SK-N-SH (cell line): ENCODE measurements around the gene TAF1L. TPM values are rescaled to one million over a fixed set of nuclear protein-coding genes. Genes with fewer than 3 reads are reported as not detected.

ENCODE experiments used
- CTCF ChIA-PET: fragments of 300-600, 350-600 bp; formaldehyde crosslinking; extraction: SDS; loops from one replicate; lab custom pipeline; 2021; lab: Yijun Ruan, JAX
- POLR2A ChIA-PET: fragments of 350-600 bp; sonication (Branson Sonifier 250); formaldehyde crosslinking; extraction: SDS; loops from one replicate; lab custom pipeline; 2020; ENCODE audit warnings: antibody characterized with exemption, inconsistent platforms; lab: Yijun Ruan, JAX
- DNase-seq: peaks from one replicate; pipeline ENCODE4 v3.0.0; 2012
- H2AFZ ChIP-seq: fragments of 200-600 bp; sonication (generic); 2 replicates; pipeline ENCODE4 v1.8.1; 2016; ENCODE audit warnings: antibody characterized with exemption, mild to moderate bottlenecking, low read depth
- H3F3A ChIP-seq: fragments of 200-600 bp; sonication (generic); replicated peaks from 2 replicates; pipeline ENCODE3; 2016; ENCODE audit warnings: antibody characterized with exemption, mild to moderate bottlenecking; ENCODE audit not compliant: insufficient read depth
- H3K27ac ChIP-seq, 2 experiments: fragments of 200-500 bp in 1 of 2; fragments of 200-600 bp in 1 of 2; sonication (Bioruptor generic) in 1 of 2; sonication (generic), shearing (Covaris generic) in 1 of 2; 2 replicates each; pipeline versions ENCODE4 v1.5.1 to v1.6.1; 2014 to 2016; ENCODE audit warnings: low read depth in 2 of 2, inconsistent platforms in 1 of 2, low read length in 1 of 2, mild to moderate bottlenecking in 1 of 2, mixed read lengths in 1 of 2
- H3K27me3 ChIP-seq: fragments of 200-600 bp; sonication (generic), shearing (Covaris generic); 2 replicates; pipeline ENCODE4 v1.6.1; 2016; ENCODE audit warnings: mixed run types; ENCODE audit not compliant: insufficient read depth
- H3K36me3 ChIP-seq, 2 experiments: fragments of 200-500 bp in 1 of 2; fragments of 200-600 bp in 1 of 2; sonication (Bioruptor generic) in 1 of 2; sonication (generic) in 1 of 2; replicated peaks in 1 of 2; 2 replicates each; pipeline versions ENCODE3 to v1.5.1; 2014 to 2016; ENCODE audit warnings: low read length in 1 of 2, mild to moderate bottlenecking in 1 of 2; ENCODE audit not compliant: insufficient read depth in 2 of 2, control insufficient read depth in 1 of 2
- H3K4me1 ChIP-seq, 2 experiments: fragments of 200-500 bp in 1 of 2; fragments of 200-600 bp in 1 of 2; sonication (Bioruptor generic) in 1 of 2; sonication (generic), shearing (Covaris generic) in 1 of 2; 2 replicates each; pipeline versions ENCODE4 v1.5.1 to v1.6.1; 2014 to 2016; ENCODE audit warnings: low read depth in 1 of 2, low read length in 1 of 2, mixed run types in 1 of 2; ENCODE audit not compliant: insufficient read depth in 2 of 2, control insufficient read depth in 1 of 2
- H3K4me2 ChIP-seq: fragments of 200-600 bp; sonication (generic), shearing (Covaris generic); 2 replicates; pipeline ENCODE4 v1.6.1; 2017; ENCODE audit warnings: mixed run types
- H3K4me3 ChIP-seq, 2 experiments: fragments of 200-500 bp in 1 of 2; fragments of 200-600 bp in 1 of 2; sonication (Bioruptor generic) in 1 of 2; sonication (generic), shearing (Covaris generic) in 1 of 2; 2 replicates each; pipeline versions ENCODE4 v1.5.1 to v1.8.1; 2014 to 2016; ENCODE audit warnings: low read depth in 2 of 2, inconsistent platforms in 1 of 2, low read length in 1 of 2, mild to moderate bottlenecking in 1 of 2, mixed read lengths in 1 of 2, moderate library complexity in 1 of 2
- H3K79me2 ChIP-seq: fragments of 200-600 bp; sonication (generic); 2 replicates; pipeline ENCODE4 v1.8.1; 2017; ENCODE audit warnings: mild to moderate bottlenecking; ENCODE audit not compliant: insufficient read depth
- H3K9ac ChIP-seq: fragments of 200-600 bp; sonication (generic); 2 replicates; pipeline ENCODE4 v1.6.1; 2017; ENCODE audit warnings: mixed run types
- H3K9me2 ChIP-seq: fragments of 200-600 bp; sonication (generic); 2 replicates; pipeline ENCODE4 v1.6.1; 2017; ENCODE audit warnings: mixed run types
- H3K9me3 ChIP-seq: fragments of 200-600 bp; sonication (generic); 2 replicates; pipeline ENCODE4 v1.6.1; 2017; ENCODE audit warnings: mixed run types, mild to moderate bottlenecking, moderate library complexity
- H4K20me1 ChIP-seq: fragments of 200-600 bp; sonication (generic); 2 replicates; pipeline ENCODE4 v1.6.1; 2017; ENCODE audit warnings: mild to moderate bottlenecking, mixed run types; ENCODE audit not compliant: insufficient read depth
- ELF1 ChIP-seq: IDR thresholded peaks from 2 replicates; pipeline ENCODE4 v1.4.0; 2012
- EZH2phosphoT487 ChIP-seq: fragments of 200-600 bp; sonication (generic); IDR thresholded peaks from 2 replicates; pipeline ENCODE4 v1.6.1; 2017; ENCODE audit warnings: low read depth, mixed run types, mild to moderate bottlenecking, antibody characterized with exemption, moderate library complexity, borderline replicate concordance
- FOXJ3 ChIP-seq: sonication (generic); formaldehyde crosslinking; IDR thresholded peaks from 2 replicates; pipeline ENCODE4 v1.5.1; 2020; ENCODE audit warnings: mild to moderate bottlenecking, missing genetic modification reagents
- FOXM1 ChIP-seq: IDR thresholded peaks from 2 replicates; pipeline ENCODE4 v1.4.0; 2012; ENCODE audit warnings: low read depth, mild to moderate bottlenecking
- GABPA ChIP-seq: IDR thresholded peaks from 2 replicates; pipeline ENCODE4 v1.4.0; 2012; ENCODE audit warnings: low read depth, mild to moderate bottlenecking
- JUND ChIP-seq: IDR thresholded peaks from 2 replicates; pipeline ENCODE4 v1.4.0; 2012
- MEF2A ChIP-seq: IDR thresholded peaks from 2 replicates; pipeline ENCODE4 v1.4.0; 2012; ENCODE audit warnings: low read depth, borderline replicate concordance
- MXI1 ChIP-seq: IDR thresholded peaks from 2 replicates; pipeline ENCODE4 v1.6.1; 2012; ENCODE audit warnings: mild to moderate bottlenecking, low read depth, low read length, improper control_type of control experiment
- NFIC ChIP-seq: IDR thresholded peaks from 2 replicates; pipeline ENCODE4 v1.4.0; 2012; ENCODE audit warnings: borderline replicate concordance
- NRF1 ChIP-seq: IDR thresholded peaks from 2 replicates; pipeline ENCODE4 v1.6.1; 2012; ENCODE audit warnings: low read depth, mild to moderate bottlenecking, low read length
- POLR2AphosphoS5 ChIP-seq: IDR thresholded peaks from 2 replicates; pipeline ENCODE4 v1.6.1; 2012; ENCODE audit warnings: low read depth, low read length
- RCOR1 ChIP-seq: fragments of 150-350 bp; IDR thresholded peaks from 2 replicates; pipeline ENCODE4 v1.6.1; 2017; ENCODE audit warnings: antibody characterized with exemption, low read length
- RXRA ChIP-seq: IDR thresholded peaks from 2 replicates; pipeline ENCODE4 v1.4.0; 2012; ENCODE audit warnings: low read depth, mild to moderate bottlenecking, borderline replicate concordance
- SIN3A ChIP-seq: IDR thresholded peaks from 2 replicates; pipeline ENCODE4 v1.6.1; 2012; ENCODE audit warnings: low read depth, mild to moderate bottlenecking, low read length, moderate library complexity, borderline replicate concordance
- TAF1 ChIP-seq: IDR thresholded peaks from 2 replicates; pipeline ENCODE4 v1.6.1; 2012; ENCODE audit warnings: low read depth, mild to moderate bottlenecking, low read length, moderate library complexity, borderline replicate concordance
- TCF12 ChIP-seq: IDR thresholded peaks from 2 replicates; pipeline ENCODE4 v1.4.0; 2012
- YY1 ChIP-seq: IDR thresholded peaks from 2 replicates; pipeline ENCODE4 v1.4.0; 2012; ENCODE audit warnings: low read depth, mild to moderate bottlenecking
- WGBS: methylation state at CpG from one replicate; pipeline ENCODE4 v1.1.6; 2017; ENCODE audit warnings: low lambda C conversion rate; 5-methylcytosine and 5-hydroxymethylcytosine counted together
- polyA plus RNA-seq, 3 experiments: library from polyadenylated mRNA; depleted of rRNA; stranded (reverse); fragments of >200 nt; gene quantifications; 2 replicates each; pipeline ENCODE4 v1.2.3, GENCODE V29; 2012
- TF ChIP-seq, protein P1 (sequence below): IDR thresholded peaks from 2 replicates; pipeline ENCODE4 v1.6.1; 2012; ENCODE audit warnings: mild to moderate bottlenecking, low read depth, low read length, moderate library complexity
- TF ChIP-seq, protein P2 (sequence below): IDR thresholded peaks from 2 replicates; pipeline ENCODE4 v1.4.0; 2012; ENCODE audit warnings: low read depth
- TF ChIP-seq, protein P3 (sequence below): fragments of 200-600 bp; sonication (generic); IDR thresholded peaks from 2 replicates; pipeline ENCODE4 v1.6.1; 2017; ENCODE audit warnings: antibody characterized with exemption, mild to moderate bottlenecking, moderate library complexity
- TF ChIP-seq, protein P4 (sequence below): IDR thresholded peaks from 2 replicates; pipeline ENCODE4 v1.4.0; 2012; ENCODE audit warnings: low read depth, borderline replicate concordance

Gene TAF1L
- polyA plus RNA-seq, 1 of the 3 experiments (the other 2 are of a cell fraction): not detected

DNA sequence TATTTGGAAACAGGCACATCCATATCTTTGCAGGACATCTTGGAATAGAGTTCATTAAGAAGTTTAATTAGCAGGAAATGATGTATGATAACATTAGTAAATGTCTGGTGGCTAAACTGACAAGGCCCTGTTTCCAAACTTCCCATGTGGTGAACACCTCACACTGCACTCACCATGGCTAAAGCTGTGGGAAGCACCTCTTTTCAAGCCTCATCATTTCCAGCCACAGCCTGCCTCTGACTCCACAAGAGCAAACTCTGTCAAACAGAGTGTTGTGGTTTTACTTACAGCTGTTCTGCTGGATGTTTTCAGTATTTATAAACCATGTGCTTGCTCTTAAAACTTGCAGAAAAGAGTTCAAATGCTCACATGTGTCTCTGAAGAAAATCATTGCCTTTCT is 47.6 kb downstream of the TAF1L start:
- H3K27me3 ChIP-seq: no peaks in the 10 kb centered on the region
- H2AFZ ChIP-seq: no peak overlapping the region
- H3K79me2 ChIP-seq: no peaks in the 10 kb centered on the region
- no peak overlapping the region for H3K4me3 ChIP-seq
- no peaks in the 10 kb centered on the region for H3F3A ChIP-seq
- no peaks in the 10 kb centered on the region for H3K36me3 ChIP-seq
- ChIA-PET POLR2A (no interaction called here), CTCF (interaction anchor here (0.7 to 20.6 kb wide), 23 partner anchors 8 to 471 kb away, joined by 3 to 620 read pairs (median 5); partner anchors contain the start of genes NDUFB6, RIGI, SMIM27 and TOPORS)
- H3K9ac ChIP-seq: no peak overlapping the region
- no peak overlapping the region for H3K4me2 ChIP-seq
- DNase-seq: no peak
- H3K9me2 ChIP-seq: no peaks in the 10 kb centered on the region
- H3K9me3 ChIP-seq: no peaks in the 10 kb centered on the region
- H3K27ac ChIP-seq: no peak overlapping the region
- peaks cover 0 to 3% of the 10 kb centered on the region in 2 experiments; a peak in 1 of 4 replicates for H3K4me1 ChIP-seq
- no peaks in the 10 kb centered on the region for H4K20me1 ChIP-seq
- no peak for TF ChIP-seq FOXM1
- TF ChIP-seq YY1: no peak
- no peak for TF ChIP-seq RCOR1
- no peak for TF ChIP-seq GABPA
- TF ChIP-seq, protein P1, sequence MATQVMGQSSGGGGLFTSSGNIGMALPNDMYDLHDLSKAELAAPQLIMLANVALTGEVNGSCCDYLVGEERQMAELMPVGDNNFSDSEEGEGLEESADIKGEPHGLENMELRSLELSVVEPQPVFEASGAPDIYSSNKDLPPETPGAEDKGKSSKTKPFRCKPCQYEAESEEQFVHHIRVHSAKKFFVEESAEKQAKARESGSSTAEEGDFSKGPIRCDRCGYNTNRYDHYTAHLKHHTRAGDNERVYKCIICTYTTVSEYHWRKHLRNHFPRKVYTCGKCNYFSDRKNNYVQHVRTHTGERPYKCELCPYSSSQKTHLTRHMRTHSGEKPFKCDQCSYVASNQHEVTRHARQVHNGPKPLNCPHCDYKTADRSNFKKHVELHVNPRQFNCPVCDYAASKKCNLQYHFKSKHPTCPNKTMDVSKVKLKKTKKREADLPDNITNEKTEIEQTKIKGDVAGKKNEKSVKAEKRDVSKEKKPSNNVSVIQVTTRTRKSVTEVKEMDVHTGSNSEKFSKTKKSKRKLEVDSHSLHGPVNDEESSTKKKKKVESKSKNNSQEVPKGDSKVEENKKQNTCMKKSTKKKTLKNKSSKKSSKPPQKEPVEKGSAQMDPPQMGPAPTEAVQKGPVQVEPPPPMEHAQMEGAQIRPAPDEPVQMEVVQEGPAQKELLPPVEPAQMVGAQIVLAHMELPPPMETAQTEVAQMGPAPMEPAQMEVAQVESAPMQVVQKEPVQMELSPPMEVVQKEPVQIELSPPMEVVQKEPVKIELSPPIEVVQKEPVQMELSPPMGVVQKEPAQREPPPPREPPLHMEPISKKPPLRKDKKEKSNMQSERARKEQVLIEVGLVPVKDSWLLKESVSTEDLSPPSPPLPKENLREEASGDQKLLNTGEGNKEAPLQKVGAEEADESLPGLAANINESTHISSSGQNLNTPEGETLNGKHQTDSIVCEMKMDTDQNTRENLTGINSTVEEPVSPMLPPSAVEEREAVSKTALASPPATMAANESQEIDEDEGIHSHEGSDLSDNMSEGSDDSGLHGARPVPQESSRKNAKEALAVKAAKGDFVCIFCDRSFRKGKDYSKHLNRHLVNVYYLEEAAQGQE: no peak
- TF ChIP-seq EZH2phosphoT487: no peak
- no peak for TF ChIP-seq JUND
- TF ChIP-seq MEF2A: no peak
- no peak for TF ChIP-seq NRF1
- no peak for TF ChIP-seq NFIC
- TF ChIP-seq, protein P2, sequence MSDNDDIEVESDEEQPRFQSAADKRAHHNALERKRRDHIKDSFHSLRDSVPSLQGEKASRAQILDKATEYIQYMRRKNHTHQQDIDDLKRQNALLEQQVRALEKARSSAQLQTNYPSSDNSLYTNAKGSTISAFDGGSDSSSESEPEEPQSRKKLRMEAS: no peak
- TF ChIP-seq, protein P3, sequence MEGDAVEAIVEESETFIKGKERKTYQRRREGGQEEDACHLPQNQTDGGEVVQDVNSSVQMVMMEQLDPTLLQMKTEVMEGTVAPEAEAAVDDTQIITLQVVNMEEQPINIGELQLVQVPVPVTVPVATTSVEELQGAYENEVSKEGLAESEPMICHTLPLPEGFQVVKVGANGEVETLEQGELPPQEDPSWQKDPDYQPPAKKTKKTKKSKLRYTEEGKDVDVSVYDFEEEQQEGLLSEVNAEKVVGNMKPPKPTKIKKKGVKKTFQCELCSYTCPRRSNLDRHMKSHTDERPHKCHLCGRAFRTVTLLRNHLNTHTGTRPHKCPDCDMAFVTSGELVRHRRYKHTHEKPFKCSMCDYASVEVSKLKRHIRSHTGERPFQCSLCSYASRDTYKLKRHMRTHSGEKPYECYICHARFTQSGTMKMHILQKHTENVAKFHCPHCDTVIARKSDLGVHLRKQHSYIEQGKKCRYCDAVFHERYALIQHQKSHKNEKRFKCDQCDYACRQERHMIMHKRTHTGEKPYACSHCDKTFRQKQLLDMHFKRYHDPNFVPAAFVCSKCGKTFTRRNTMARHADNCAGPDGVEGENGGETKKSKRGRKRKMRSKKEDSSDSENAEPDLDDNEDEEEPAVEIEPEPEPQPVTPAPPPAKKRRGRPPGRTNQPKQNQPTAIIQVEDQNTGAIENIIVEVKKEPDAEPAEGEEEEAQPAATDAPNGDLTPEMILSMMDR: no peak
- no peak for TF ChIP-seq FOXJ3 (CRISPR knock-in tag)

DNA sequence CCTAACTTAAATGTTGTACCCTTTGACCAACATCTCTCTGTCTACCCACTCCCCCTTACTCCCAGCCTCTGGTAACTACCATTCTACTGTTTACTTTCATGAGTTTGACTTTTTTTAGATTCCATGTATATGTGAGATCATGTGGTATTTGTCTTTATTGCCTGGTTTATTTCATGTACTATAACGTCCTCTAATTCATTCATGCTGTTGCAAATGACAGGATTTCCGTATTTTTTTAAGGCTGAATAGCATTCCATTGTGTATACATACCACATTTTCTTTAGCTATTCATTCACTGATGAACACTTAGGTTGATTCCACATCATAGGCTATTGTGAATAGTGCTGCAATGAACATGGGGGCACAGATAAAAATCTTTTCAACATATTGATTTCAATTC is 50.7 kb downstream of the TAF1L start:
- Histone ChIP-seq H3K27me3 (no peaks in the 10 kb centered on the region), H3K4me3 (no peak overlapping the region), H2AFZ (no peak overlapping the region), H3K79me2 (no peaks in the 10 kb centered on the region), H4K20me1 (no peaks in the 10 kb centered on the region), H3K36me3 (no peaks in the 10 kb centered on the region), H3K9me2 (no peaks in the 10 kb centered on the region), H3K9me3 (no peaks in the 10 kb centered on the region), H3K4me2 (no peak overlapping the region), H3K9ac (no peak overlapping the region), H3K27ac (no peak overlapping the region), H3K4me1 (peaks cover 0 to 3% of the 10 kb centered on the region in 2 experiments; a peak in 1 of 4 replicates), H3F3A (no peaks in the 10 kb centered on the region)
- ChIA-PET CTCF (interaction anchor here (1.2 to 20.6 kb wide), 3 partner anchors 201 to 383 kb away, joined by 3 to 620 read pairs (median 195); no protein-coding TSS in a partner anchor), POLR2A (no interaction called here)
- 10% methylated on average over 2 of the region's 2 CpGs for WGBS
- no peak for DNase-seq
- TF ChIP-seq TAF1: no peak
- TF ChIP-seq ELF1: no peak
- no peak for TF ChIP-seq FOXJ3 (CRISPR knock-in tag)
- no peak for TF ChIP-seq MXI1
- no peak for TF ChIP-seq SIN3A
- no peak for TF ChIP-seq NFIC
- TF ChIP-seq, protein P4, sequence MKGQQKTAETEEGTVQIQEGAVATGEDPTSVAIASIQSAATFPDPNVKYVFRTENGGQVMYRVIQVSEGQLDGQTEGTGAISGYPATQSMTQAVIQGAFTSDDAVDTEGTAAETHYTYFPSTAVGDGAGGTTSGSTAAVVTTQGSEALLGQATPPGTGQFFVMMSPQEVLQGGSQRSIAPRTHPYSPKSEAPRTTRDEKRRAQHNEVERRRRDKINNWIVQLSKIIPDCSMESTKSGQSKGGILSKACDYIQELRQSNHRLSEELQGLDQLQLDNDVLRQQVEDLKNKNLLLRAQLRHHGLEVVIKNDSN: no peak
- no peak for TF ChIP-seq POLR2AphosphoS5
- TF ChIP-seq MEF2A: no peak
- TF ChIP-seq RXRA: no peak
- no peak for TF ChIP-seq TCF12
- TF ChIP-seq, protein P2: no peak
- TF ChIP-seq, protein P3: no peak
- TF ChIP-seq YY1: no peak
